HG02981 (cell line): ENCODE results near the gene SPRR3.
"Not testable (repeated sequence)": the region's sequence is repeated elsewhere in the genome, so short reads cannot be mapped to it uniquely, and the experiment has no call there.

Experiments used
- ATAC-seq: cut with Tn5 transposase; IDR thresholded peaks from one replicate; pipeline ENCODE4 v1.9.1; 2021; ENCODE audit warnings: mild to moderate bottlenecking, moderate library complexity; ENCODE audit not compliant: unreplicated experiment

SPRR3 gene

DNA sequence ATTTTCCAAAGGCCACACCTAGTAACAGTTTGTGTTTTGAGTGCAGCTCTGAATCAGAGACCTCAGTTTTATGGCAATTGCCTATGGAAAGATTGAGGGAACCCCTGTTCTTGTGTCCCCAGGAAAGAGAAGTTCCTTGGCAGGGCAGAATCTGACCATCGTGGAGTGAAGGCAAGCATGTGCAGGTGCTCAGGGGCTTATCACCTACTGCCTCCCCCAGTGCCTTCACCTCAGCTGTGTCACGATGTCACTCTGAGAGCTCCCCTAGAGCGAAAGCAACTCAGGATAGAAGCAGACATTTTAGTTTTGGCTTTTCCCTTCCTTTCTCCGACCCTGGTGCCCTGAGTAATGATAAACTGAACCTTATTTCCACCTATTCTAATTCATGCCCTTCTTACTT is 19.5 kb upstream of the SPRR3 start:
- no peak for ATAC-seq

DNA sequence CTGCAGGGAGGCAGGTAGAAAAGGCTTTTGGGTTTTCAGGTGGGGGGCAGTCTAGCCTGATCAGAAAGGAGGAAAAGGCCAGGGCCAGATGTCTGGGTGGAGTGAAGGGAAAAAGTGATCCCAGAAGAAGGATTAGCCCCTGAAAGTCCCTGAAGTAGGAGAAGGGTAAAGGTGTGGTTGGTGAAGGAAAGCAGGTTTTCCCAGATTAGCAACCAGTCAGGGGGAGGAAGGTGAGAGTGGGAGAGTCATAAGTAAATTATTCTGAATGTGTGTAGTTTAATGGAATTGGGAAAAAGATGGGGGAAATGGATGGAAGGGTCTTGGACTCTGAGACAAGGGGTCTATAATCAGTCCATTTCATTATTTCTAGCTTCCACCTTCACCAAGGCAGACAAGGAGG is 18.3 kb upstream of the SPRR3 start:
- ATAC-seq: no peak

DNA sequence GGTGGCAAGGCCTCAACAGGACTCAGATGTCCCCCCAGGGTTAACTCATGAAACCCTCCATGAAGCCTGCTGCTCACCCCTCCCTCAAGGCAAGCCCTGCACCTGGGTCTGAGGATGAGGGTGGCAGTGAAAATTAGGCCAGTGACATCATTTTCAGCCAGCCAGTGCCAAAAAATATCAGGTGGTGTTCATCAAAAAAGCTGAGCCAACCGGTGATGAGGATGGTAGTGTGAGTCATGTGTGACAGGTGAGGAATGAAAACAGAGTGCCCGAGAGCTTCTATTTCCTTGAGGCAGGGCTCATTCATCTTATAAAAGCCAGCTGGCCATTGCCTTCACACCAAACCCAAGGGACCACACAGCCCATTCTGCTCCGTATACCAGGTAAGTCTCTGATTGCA is 17.8 kb upstream of the SPRR3 start, which contains the start of gene SPRR1A:
SPRR1A (plus strand) TSS at position 339 of the 400 bp plus-strand sequence. CDS start 1,150 bp downstream, outside the sequence.
- ATAC-seq: no peak

DNA sequence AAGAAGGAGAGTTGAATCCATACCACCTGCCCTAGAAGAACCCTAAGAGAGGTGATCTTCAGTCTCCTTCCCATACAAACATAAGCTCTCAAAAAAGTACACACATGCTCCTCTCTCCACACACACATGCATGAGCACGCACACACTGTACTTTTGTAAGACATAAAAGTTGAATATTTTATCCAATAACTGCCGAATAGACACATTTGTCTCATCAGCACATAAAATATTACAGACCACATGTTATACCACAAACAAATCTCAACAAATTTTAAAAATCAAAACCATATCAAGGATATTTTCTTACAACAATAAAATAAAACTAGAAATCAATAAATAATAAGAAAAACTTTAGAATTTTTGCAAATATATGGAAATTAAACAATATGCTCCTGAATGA is 15.0 kb upstream of the SPRR3 start:
- no peak for ATAC-seq

DNA sequence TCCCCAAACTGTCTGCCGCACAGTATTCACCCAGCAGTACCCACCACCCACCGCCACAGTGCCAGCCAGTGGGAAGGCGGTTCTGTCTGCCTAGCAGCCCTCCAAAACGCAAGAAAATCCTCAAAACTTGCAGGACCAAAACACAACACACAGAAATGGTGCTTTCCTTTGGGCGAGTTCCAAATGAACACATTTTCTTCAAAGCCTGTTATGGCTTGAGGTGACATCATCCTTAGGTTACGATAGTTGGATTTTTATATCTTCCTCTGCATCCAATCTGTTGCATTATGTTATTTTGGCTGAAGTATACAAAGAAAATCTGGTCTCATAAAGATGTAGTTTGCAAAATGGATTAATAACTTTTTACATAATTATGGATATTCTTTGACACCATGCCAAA is 8.4 kb upstream of the SPRR3 start:
- ATAC-seq: no peak

DNA sequence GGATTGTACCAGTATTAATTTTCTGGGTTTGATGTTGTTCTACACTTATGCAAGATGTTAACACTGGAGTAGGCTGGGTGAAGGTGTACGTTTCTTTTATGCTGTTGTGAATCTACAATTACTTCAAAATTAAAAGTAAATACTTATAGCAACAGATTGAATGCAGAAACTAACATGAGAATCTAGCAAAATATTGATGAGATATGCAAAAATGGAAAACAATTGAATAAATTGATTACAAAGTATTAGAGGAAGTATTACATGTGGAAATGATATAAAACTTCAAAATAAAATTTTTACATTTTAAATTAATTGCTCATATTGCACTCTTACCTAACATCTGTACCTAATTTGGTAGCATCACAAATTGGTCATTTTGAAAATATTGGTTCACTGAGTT is 5.7 kb upstream of the SPRR3 start:
- ATAC-seq: no peak

DNA sequence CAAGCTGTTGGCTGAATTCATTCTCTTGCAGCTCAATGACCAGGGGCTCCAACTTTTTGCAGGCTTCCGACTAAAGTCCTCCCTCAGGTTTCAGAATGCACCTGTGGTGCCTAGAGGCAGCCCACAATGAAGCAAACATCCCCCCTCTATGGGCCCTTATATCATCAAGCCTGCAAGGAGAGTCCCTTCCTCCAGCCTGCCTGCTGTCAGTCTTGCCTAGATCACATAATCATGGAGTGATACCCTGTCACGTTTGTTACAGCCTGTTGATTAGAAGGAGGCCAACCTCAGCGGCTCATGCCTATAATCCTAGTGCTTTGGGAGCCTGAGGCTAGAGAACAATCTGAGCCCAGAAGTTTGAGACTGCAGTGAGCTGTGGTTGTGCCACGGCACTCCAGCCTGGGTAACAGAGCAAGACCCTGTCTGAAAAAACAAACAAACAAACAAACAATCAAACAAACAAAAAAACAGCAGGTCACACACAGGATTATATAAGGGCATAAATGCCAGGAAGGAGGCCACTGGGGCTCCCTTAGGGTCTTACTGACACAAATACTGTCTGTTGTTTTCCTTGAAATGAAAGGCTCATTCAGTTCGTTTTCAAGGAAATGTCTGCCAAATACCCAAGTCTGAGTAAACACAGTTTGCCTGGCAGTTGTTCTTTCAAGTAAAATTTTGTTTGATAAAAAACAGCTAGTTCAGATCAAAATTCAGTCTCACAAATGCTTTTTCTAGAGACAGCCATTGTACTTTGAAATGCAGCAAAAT is 4.7 kb upstream of the SPRR3 start:
- no peak for ATAC-seq

DNA sequence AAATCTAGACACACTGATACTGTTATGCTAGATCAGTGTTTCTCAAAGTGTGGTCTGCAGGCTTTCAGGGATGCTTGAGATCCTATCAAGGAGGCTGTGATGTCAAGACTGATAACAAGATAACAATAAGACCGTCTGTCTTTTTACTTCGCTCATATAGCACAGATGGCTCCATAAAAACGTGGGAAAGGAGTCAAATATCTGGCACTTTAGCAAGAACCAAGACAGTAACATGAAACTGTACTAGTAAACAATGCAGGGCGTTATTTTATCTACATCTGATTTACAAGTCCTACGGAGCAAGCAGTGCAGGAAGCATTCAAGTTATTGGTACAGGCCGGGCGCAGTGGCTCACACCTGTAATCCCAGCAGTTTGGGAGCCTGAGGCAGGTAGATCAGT is 3.6 kb upstream of the SPRR3 start:
- no peak for ATAC-seq

DNA sequence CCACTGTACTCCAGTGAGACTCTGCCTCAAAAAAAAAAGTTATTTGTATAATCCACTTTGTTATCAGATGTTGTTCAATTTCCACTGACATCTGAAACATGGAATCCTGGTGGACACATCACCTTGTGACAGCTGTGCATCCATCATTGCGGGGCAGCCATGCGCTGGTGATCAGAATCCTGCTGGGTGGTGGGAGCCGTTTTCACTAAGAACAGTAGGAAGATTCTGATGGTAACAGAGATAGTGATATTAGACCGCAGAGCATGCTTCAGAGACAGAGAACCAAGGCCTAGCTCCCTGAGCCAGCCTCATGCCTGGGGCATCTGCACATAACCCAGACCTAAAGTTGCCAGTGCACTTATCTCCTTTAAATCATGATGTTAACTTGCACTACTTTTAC is 3.1 kb upstream of the SPRR3 start:
- no peak for ATAC-seq

DNA sequence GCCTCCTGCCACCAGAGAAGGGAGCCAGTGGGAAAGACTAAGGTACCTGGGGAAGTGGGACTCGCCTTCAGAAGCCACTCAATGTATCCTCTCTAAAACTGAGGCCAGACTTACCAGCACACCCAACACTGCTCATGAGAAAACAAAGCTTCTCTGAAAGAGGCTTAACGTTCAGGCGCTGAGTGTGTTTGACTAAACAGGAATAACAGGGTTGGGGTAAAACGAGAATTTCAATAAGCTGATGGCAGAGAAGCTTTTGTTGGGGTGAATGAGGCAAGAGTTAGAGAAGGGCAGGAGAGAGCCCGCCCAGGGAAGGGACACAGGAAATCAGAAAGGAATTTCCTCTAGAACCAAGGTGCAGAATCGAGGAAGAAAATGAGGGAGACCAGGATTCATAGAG is 1.7 kb upstream of the SPRR3 start:
- ATAC-seq: no peak

DNA sequence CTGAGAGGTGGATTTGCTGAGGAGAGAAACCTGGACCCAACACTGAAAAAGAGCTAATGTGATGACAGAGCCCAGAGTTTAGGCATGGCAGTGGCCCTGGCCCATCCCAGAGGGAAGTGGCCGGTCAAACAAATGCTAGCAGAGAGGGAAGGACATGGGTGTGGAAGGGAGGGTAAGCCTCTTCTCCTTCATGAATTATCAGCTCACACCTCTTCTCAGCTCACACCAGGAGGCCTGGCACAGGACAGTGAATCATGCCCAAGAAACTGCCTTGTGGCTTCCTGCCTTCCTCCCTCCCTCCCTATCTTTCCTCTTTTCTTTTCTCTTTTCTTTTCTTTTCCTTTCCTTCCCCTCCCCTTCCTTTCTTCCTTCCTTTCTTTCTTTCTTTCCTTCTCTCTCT is 1.3 kb upstream of the SPRR3 start:
- no peak for ATAC-seq

DNA sequence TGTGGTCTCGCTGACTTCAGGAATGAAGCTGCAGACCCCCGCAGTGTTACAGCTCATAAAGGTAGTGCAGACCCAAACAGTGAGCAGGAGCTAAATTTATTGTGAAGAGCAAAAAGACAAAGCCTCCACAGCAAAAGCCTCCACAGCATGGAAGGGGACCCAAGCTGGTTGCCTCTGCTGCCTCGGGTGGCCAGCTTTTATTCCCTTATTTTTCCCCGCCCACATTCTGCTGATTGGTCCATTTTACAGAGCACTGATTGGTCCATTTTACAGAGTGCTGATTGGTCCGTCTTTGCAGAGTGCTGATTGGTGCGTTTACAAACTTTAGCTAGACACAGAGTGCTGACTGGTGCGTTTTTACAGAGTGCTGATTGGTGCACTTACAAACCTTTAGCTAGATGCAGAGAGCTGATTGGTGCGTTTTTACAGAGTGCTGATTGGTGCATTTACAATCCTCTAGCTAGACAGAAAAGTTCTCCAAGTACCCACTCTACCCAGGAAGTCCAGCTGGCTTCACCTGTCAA is 9.7 kb downstream of the SPRR3 start:
- ATAC-seq: not testable (repeated sequence)

DNA sequence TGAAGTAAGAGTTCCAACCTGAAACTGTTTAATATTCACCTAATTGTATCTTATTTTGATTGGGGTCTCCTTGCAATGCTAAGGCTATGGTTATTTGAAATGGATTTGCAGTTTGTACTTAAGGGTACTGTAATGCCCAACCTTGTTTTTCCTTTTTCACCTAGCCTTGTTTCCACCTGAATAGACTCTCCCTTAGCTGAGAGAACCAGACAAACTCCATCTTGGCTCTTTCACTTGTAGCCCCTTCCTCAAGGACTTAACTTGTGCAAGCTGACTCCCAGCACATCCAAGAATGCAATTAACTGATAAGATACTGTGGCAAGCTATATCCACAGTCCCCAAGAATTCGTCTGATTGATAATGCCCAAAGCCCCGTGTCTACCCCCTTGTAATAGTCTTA is 20.3 kb downstream of the SPRR3 start:
- not testable (repeated sequence) for ATAC-seq

DNA sequence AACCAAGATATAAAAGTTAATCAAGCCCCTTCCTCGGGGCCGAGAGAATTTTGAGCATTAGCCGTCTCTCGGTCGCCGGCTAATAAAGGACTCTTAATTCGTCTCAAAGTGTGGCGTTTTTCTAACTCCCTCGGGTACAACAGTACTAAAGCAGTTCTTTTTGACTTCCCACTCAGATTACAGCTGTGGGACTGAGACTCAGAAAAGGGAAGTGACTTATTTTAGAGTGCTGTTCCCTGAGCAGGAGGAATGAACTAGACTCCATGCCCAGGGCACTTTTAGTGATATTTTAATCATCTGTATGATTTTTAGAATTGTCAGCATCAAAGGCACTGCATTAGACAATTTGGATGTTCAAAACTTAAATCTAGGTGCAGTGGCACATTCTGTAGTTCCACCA is 20.8 kb downstream of the SPRR3 start:
- not testable (repeated sequence) for ATAC-seq

DNA sequence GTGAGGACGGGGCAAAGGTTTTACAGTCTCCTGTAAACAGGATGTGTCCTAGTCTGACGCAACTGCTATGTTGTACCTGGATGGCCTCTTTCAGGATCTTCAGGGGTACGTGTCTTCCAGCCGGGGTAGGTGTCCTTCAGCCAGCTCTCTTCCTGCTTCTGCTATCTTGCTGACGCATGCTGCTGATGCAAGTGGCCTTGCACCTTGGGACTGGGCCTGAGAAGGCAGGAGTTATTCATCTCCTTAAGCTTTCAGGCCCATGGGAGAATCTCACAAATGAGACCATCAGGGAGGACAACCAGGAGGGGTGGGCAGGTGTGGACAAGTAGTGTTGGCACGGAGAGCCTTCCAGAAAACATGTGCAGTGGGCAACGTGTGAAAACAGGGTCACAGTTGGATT is 21.6 kb downstream of the SPRR3 start:
- no peak for ATAC-seq

DNA sequence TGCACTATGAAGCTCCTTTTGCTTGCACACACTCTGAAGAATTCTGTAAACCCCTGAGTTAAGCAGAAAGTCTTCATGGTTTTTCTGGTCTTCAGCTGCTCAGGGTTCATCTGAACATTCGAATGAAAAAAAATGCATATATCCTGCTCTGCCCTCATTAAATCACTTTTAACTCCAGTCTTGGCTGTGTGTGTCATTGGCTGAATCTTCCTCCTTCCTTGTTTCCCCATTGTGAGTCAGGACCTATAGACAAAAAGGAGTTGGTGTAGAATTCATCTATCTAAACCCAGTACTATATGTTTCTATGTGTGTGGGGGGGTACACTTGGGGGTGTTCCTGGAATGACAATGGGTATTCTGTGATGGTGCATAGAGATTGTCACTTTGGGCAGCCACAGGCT is 22.9 kb downstream of the SPRR3 start:
- ATAC-seq: no peak

DNA sequence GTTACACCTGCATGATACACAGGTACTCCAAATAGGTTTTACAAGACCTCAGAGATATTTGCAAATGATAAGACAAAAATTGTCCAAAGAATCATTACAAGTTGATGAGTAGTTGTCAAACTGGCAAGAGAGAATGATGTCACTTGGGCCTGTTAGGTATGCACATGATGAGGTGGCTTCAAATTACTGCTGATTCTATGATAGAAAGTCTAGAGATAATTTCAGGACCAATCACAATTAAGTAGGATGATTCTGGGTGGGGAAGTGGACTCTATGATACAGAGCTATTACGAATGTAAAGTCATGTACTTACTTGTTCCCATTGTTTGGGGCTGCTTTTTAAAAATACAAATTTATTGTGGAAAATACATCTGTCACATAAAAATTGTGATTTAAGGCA is 24.2 kb downstream of the SPRR3 start:
- ATAC-seq: no peak

DNA sequence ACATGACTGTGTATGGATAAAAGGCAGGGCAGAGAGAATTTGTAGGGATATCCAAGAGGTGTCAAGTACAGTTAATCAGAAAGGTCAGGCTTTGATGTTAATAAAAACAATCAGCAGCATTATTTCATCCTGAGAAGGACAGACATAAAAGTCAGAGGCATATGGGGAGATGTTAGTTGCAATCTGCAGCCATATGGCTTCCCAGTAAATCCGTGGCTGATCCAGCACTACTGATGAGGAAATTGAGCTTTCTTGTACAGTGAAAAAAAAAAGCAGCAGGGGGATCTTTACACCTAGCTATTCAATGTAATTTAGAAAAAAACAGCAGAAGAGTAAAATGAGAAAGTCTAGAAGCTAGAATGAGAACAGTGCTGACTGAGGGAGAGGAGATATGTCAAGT is 27.2 kb downstream of the SPRR3 start:
- ATAC-seq: no peak

DNA sequence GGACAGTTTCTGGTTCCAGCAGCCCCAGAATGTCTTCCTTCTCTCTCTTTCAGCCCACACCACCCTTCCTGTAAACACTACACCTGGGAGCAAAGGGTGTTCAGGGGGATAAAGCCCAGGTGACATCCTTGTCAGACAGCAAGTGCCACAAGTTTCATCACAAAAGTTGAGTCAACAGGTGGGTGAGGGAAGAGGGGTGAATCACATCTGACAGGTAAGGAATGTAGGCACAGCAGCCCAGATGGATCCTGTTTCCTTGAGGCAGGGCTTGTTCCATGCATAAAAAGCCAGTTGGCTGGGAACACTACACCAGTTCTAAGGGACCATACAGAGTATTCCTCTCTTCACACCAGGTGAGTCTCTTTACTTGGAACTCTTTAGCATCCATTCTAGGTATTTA is 29.3 kb downstream of the SPRR3 start, which contains the start of gene SPRR1B:
SPRR1B (plus strand) TSS at position 309 of the 400 bp plus-strand sequence. CDS start 1,143 bp downstream, outside the sequence.
- no peak for ATAC-seq

DNA sequence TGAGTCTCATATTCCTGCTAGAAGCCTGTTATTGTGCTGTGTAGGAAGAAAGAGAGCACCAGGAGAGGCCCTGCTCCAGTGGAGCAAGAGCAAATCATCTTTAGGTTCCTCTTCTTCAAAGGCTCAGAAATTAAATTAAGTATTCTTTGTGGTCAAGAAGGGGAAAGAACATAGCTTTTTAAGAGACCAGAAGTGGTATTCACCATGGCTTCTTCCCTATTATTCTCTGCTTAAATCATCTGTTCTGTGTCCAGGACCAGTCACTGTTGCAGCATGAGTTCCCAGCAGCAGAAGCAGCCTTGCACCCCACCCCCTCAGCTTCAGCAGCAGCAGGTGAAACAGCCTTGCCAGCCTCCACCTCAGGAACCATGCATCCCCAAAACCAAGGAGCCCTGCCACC is 30.5 kb downstream of the SPRR3 start:
- no peak for ATAC-seq

DNA sequence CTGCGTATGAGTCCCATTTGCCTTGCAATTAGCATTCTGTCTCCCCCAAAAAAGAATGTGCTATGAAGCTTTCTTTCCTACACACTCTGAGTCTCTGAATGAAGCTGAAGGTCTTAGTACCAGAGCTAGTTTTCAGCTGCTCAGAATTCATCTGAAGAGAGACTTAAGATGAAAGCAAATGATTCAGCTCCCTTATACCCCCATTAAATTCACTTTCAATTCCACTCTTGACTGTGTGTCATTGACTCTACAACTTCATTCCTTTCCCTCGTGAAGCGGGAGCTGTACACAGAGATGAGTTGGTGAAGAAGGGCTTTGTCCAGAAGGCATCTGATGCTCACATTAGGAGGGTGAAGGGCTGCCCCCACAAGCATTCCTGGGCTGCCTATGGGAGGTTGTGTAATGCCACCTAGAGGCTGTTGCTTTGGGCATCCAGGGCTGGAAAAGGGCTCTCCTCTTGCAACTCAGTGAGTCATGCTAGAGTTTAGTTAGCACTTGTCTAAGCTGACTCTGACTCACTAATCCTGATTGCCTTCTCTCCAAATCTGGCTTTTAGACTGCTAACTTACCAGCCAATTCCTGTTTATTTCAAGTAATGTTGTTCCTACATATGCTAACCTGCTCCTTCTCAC is 31.2 kb downstream of the SPRR3 start:
- ATAC-seq: no peak

DNA sequence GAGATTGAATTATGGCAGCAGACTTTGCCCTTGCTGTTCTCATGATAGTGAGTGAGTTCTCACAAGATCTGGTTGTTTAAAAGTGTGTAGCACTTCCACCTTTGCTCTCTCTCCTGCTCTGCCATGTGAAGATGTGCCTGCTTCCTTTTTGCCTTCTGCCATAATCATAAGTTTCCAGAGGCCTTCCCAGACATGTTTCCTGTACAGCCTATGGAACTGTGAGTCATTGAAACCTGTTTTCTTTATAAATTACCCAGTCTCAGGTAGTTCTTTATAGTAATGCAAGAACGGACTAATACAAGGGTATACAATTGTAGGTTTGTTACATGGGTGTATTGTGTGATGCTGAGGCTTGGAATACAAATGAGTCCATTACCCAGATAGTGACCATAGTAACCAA is 33.7 kb downstream of the SPRR3 start:
- no peak for ATAC-seq
